ENCODE data around the gene PARD3B.
"Not testable (repeated sequence)": the region's sequence is repeated elsewhere in the genome, so short reads cannot be mapped to it uniquely, and the experiment has no call there.

PARD3B gene

GRCh38 chr2:205217004-205217403, 671.7 kb downstream of the PARD3B start:
- H3K27me3 ChIP-seq (ENCODE audit: insufficient read depth, poor library complexity, severe bottlenecking): no peaks in the 10 kb centered on the region
- H3K36me3 ChIP-seq (ENCODE audit: low read depth): no peaks in the 10 kb centered on the region
- no peak for DNase-seq (ENCODE audit: low spot score)
- H3K9me3 ChIP-seq (ENCODE audit: severe bottlenecking): no peaks in the 10 kb centered on the region
- no peaks in the 10 kb centered on the region for H3K4me1 ChIP-seq (ENCODE audit: insufficient read depth, poor library complexity, severe bottlenecking)
- no peak overlapping the region for H3K4me3 ChIP-seq (ENCODE audit: severe bottlenecking)
- ATAC-seq (ENCODE audit: low read depth): no peak
- H3K27ac ChIP-seq (ENCODE audit: poor library complexity, severe bottlenecking): no peak overlapping the region
- TF ChIP-seq CTCF (IDR thresholded peaks at IDR 0.05; ENCODE audit: poor library complexity, severe bottlenecking): no peak

- no peak for TF ChIP-seq CTCF (IDR thresholded peaks at IDR 0.05; ENCODE audit: poor library complexity, severe bottlenecking)
- DNase-seq (ENCODE audit: low spot score) (no peak), ATAC-seq (ENCODE audit: low read depth) (no peak)
- Histone ChIP-seq H3K4me3 (ENCODE audit: severe bottlenecking) (no peak overlapping the region), H3K36me3 (ENCODE audit: low read depth) (no peaks in the 10 kb centered on the region), H3K9me3 (ENCODE audit: severe bottlenecking) (no peaks in the 10 kb centered on the region), H3K4me1 (ENCODE audit: insufficient read depth, poor library complexity, severe bottlenecking) (no peaks in the 10 kb centered on the region), H3K27ac (ENCODE audit: poor library complexity, severe bottlenecking) (no peak overlapping the region), H3K27me3 (ENCODE audit: insufficient read depth, poor library complexity, severe bottlenecking) (no peaks in the 10 kb centered on the region)
Observed at GRCh38 chr2:205218056-205218455, 672.8 kb downstream of the PARD3B start.

- not testable (repeated sequence) for DNase-seq (ENCODE audit: low spot score); H3K36me3 ChIP-seq (ENCODE audit: low read depth); H3K9me3 ChIP-seq (ENCODE audit: severe bottlenecking); ATAC-seq (ENCODE audit: low read depth); H3K4me1 ChIP-seq (ENCODE audit: insufficient read depth, poor library complexity, severe bottlenecking); H3K27ac ChIP-seq (ENCODE audit: poor library complexity, severe bottlenecking); H3K27me3 ChIP-seq (ENCODE audit: insufficient read depth, poor library complexity, severe bottlenecking); H3K4me3 ChIP-seq (ENCODE audit: severe bottlenecking)
Observed at GRCh38 chr2:205218816-205219215, 673.5 kb downstream of the PARD3B start.

GRCh38 chr2:205220559-205220958, 675.3 kb downstream of the PARD3B start:
- no peak for TF ChIP-seq CTCF (IDR thresholded peaks at IDR 0.05; ENCODE audit: poor library complexity, severe bottlenecking)
- ATAC-seq (ENCODE audit: low read depth) (no peak), DNase-seq (ENCODE audit: low spot score) (no peak)
- Histone ChIP-seq H3K4me1 (ENCODE audit: insufficient read depth, poor library complexity, severe bottlenecking) (no peaks in the 10 kb centered on the region), H3K4me3 (ENCODE audit: severe bottlenecking) (no peak overlapping the region), H3K27me3 (ENCODE audit: insufficient read depth, poor library complexity, severe bottlenecking) (no peaks in the 10 kb centered on the region), H3K27ac (ENCODE audit: poor library complexity, severe bottlenecking) (no peak overlapping the region), H3K36me3 (ENCODE audit: low read depth) (no peaks in the 10 kb centered on the region), H3K9me3 (ENCODE audit: severe bottlenecking) (no peaks in the 10 kb centered on the region)

GRCh38 chr2:205232086-205232485, 686.8 kb downstream of the PARD3B start:
- H3K36me3 ChIP-seq (ENCODE audit: low read depth): no peaks in the 10 kb centered on the region

More at GRCh38 chr2:205232086-205232485, 686.8 kb downstream of the PARD3B start:
- Histone ChIP-seq H3K9me3 (ENCODE audit: severe bottlenecking) (no peaks in the 10 kb centered on the region), H3K27me3 (ENCODE audit: insufficient read depth, poor library complexity, severe bottlenecking) (no peaks in the 10 kb centered on the region), H3K27ac (ENCODE audit: poor library complexity, severe bottlenecking) (no peak overlapping the region), H3K4me1 (ENCODE audit: insufficient read depth, poor library complexity, severe bottlenecking) (peaks cover 8% of the 10 kb centered on the region), H3K4me3 (ENCODE audit: severe bottlenecking) (no peak overlapping the region)
- no peak for TF ChIP-seq CTCF (IDR thresholded peaks at IDR 0.05; ENCODE audit: poor library complexity, severe bottlenecking)
- ATAC-seq (ENCODE audit: low read depth): no peak
- no peak for DNase-seq (ENCODE audit: low spot score)
